H1 (cell line): Measurements from ENCODE around the gene RHBG. TPM values are rescaled to one million over a fixed set of nuclear protein-coding genes. Genes with fewer than 3 reads are reported as not detected.

Source experiments
- CTCF ChIA-PET: fragments of 300-600 bp; sonication (Branson Sonifier 250); formaldehyde crosslinking; loops from one replicate; lab custom pipeline; 2021; ENCODE audit not compliant: partially characterized antibody; lab: Charles Lee
- POLR2A ChIA-PET: fragments of 300-600 bp; sonication (Branson Sonifier 250); formaldehyde crosslinking; loops from one replicate; lab custom pipeline; 2021; ENCODE audit warnings: inconsistent platforms; ENCODE audit not compliant: partially characterized antibody; lab: Charles Lee
- DNase-seq, 2 experiments: peaks; one replicate each; pipeline versions ENCODE4 v3.0.0 to v3.0.0-alpha.2; 2010 to 2022; ENCODE audit warnings: low spot score in 2 of 2, low read depth in 1 of 2, mixed read lengths in 1 of 2
- FAIRE-seq: peaks from 2 replicates; lab custom pipeline; 2011; peaks lifted over from hg19 to GRCh38; lab: Jason Lieb, UNC
- H2AFZ ChIP-seq: 2 replicates; pipeline ENCODE4 v1.8.1; 2012; ENCODE audit warnings: low read length, inconsistent platforms
- H2AK5ac ChIP-seq: 2 replicates; pipeline ENCODE4 v1.6.1; 2013; ENCODE audit warnings: low read depth, low read length
- H2BK120ac ChIP-seq: replicated peaks from 2 replicates; pipeline ENCODE3; 2013; ENCODE audit warnings: low read depth, low read length, inconsistent platforms
- H2BK12ac ChIP-seq: 2 replicates; pipeline ENCODE4 v1.6.1; 2013; ENCODE audit warnings: low read depth, low read length
- H2BK15ac ChIP-seq: 2 replicates; pipeline ENCODE4 v1.6.1; 2013; ENCODE audit warnings: low read length
- H2BK20ac ChIP-seq: 2 replicates; pipeline ENCODE4 v1.6.1; 2013; ENCODE audit warnings: low read length
- H2BK5ac ChIP-seq: 2 replicates; pipeline ENCODE4 v1.6.1; 2013; ENCODE audit warnings: low read depth, low read length
- H3K14ac ChIP-seq: 2 replicates; pipeline ENCODE4 v1.6.1; 2013; ENCODE audit warnings: inconsistent platforms; ENCODE audit not compliant: insufficient read length
- H3K18ac ChIP-seq: 2 replicates; pipeline ENCODE4 v1.6.1; 2013; ENCODE audit warnings: low read length; ENCODE audit errors: extremely low read depth
- H3K23ac ChIP-seq: 2 replicates; pipeline ENCODE4 v1.6.1; 2013; ENCODE audit warnings: inconsistent platforms; ENCODE audit not compliant: insufficient read length
- H3K23me2 ChIP-seq: 2 replicates; pipeline ENCODE4 v1.6.1; 2013; ENCODE audit warnings: low read depth, low read length
- H3K27ac ChIP-seq: 2 replicates; pipeline ENCODE4 v1.6.1; 2011; ENCODE audit warnings: low read depth, low read length, inconsistent platforms
- H3K27me3 ChIP-seq, 4 experiments: replicated peaks in 1 of 4; 1 replicate in 1 of 4; 2 replicates in 3 of 4; pipeline versions ENCODE4 v1.6.1 to v1.8.1; 2011 to 2013; ENCODE audit warnings: low read length in 3 of 4, mild to moderate bottlenecking in 3 of 4, inconsistent platforms in 2 of 4, mixed read lengths in 2 of 4, moderate library complexity in 1 of 4; ENCODE audit not compliant: control insufficient read depth in 3 of 4, insufficient read depth in 3 of 4; ENCODE audit errors: extremely low read depth in 1 of 4
- H3K36me3 ChIP-seq, 4 experiments: 2 replicates each; pipeline versions ENCODE4 v1.6.1 to v1.8.1; 2011 to 2013; ENCODE audit warnings: mild to moderate bottlenecking in 4 of 4, low read length in 3 of 4, moderate library complexity in 2 of 4, control low read depth in 1 of 4, inconsistent platforms in 1 of 4; ENCODE audit not compliant: insufficient read depth in 4 of 4, control insufficient read depth in 2 of 4
- H3K4ac ChIP-seq: replicated peaks from 2 replicates; pipeline ENCODE3; 2013; ENCODE audit warnings: low read length, low read depth, mixed read lengths, inconsistent platforms; ENCODE audit not compliant: insufficient read length
- H3K4me1 ChIP-seq, 4 experiments: replicated peaks in 1 of 4; 1 replicate in 1 of 4; 2 replicates in 3 of 4; pipeline versions ENCODE4 v1.6.1 to v1.8.1; 2011 to 2013; ENCODE audit warnings: low read length in 3 of 4, inconsistent platforms in 2 of 4, mixed read lengths in 1 of 4; ENCODE audit not compliant: insufficient read depth in 4 of 4, control insufficient read depth in 3 of 4
- H3K4me2 ChIP-seq, 2 experiments: 2 replicates each; pipeline versions ENCODE4 v1.6.1 to v1.8.1; 2011 to 2013; ENCODE audit warnings: low read depth in 2 of 2, low read length in 2 of 2, control low read depth in 1 of 2, inconsistent platforms in 1 of 2, mild to moderate bottlenecking in 1 of 2; ENCODE audit not compliant: insufficient read depth in 1 of 2
- H3K4me3 ChIP-seq, 4 experiments: fragments of 200-600, 300-600 bp in 1 of 4; sonication (generic), shearing (Covaris generic), sonication (Bioruptor Twin) in 1 of 4; 2 replicates each; pipeline versions ENCODE4 v1.5.1 to v1.8.1; 2011 to 2016; ENCODE audit warnings: low read length in 4 of 4, low read depth in 3 of 4, control low read depth in 2 of 4, inconsistent platforms in 2 of 4, mild to moderate bottlenecking in 2 of 4, mixed read lengths in 1 of 4, moderate library complexity in 1 of 4; ENCODE audit not compliant: insufficient read depth in 2 of 4; ENCODE audit errors: extremely low read depth in 1 of 4
- H3K56ac ChIP-seq: replicated peaks from 2 replicates; pipeline ENCODE3; 2013; ENCODE audit warnings: low read depth, mild to moderate bottlenecking, mixed read lengths, low read length, inconsistent platforms; ENCODE audit not compliant: insufficient read length
- H3K79me1 ChIP-seq: 2 replicates; pipeline ENCODE4 v1.6.1; 2013; ENCODE audit warnings: low read depth, low read length, control low read depth
- H3K79me2 ChIP-seq, 2 experiments: 2 replicates each; pipeline versions ENCODE4 v1.6.1 to v1.8.1; 2012 to 2013; ENCODE audit warnings: low read length in 2 of 2, mild to moderate bottlenecking in 2 of 2, inconsistent platforms in 1 of 2; ENCODE audit not compliant: insufficient read depth in 2 of 2, control insufficient read depth in 1 of 2
- H3K9ac ChIP-seq, 4 experiments: replicated peaks in 1 of 4; 1 replicate in 1 of 4; 2 replicates in 3 of 4; pipeline versions ENCODE4 v1.6.1 to v1.8.1; 2011 to 2013; ENCODE audit warnings: low read depth in 3 of 4, low read length in 3 of 4, control low read depth in 2 of 4, mild to moderate bottlenecking in 2 of 4, moderate library complexity in 2 of 4, inconsistent platforms in 1 of 4; ENCODE audit errors: extremely low read depth in 1 of 4
- H3K9me3 ChIP-seq, 2 experiments: 2 replicates each; pipeline versions ENCODE4 v1.6.1 to v1.8.1; 2012 to 2013; ENCODE audit warnings: mild to moderate bottlenecking in 2 of 2, moderate library complexity in 2 of 2, control low read depth in 1 of 2, inconsistent platforms in 1 of 2, low read depth in 1 of 2, low read length in 1 of 2, mixed read lengths in 1 of 2; ENCODE audit not compliant: insufficient read depth in 2 of 2
- H4K20me1 ChIP-seq, 2 experiments: replicated peaks in 1 of 2; 2 replicates each; pipeline versions ENCODE3 to v1.8.1; 2011 to 2013; ENCODE audit warnings: inconsistent platforms in 2 of 2, low read length in 2 of 2, mild to moderate bottlenecking in 1 of 2; ENCODE audit not compliant: insufficient read depth in 2 of 2, control insufficient read depth in 1 of 2
- H4K5ac ChIP-seq: 2 replicates; pipeline ENCODE4 v1.6.1; 2013; ENCODE audit warnings: low read length, low read depth, mixed read lengths, inconsistent platforms; ENCODE audit not compliant: insufficient read length
- H4K8ac ChIP-seq: 2 replicates; pipeline ENCODE4 v1.8.0; 2013; ENCODE audit warnings: mild to moderate bottlenecking, moderate library complexity, low read length, inconsistent platforms; ENCODE audit not compliant: insufficient read depth; ENCODE audit errors: extremely low read depth
- H4K91ac ChIP-seq: replicated peaks from 2 replicates; pipeline ENCODE3; 2013; ENCODE audit warnings: low read length, mixed read lengths, inconsistent platforms; ENCODE audit not compliant: insufficient read length
- BACH1 ChIP-seq: IDR thresholded peaks from 2 replicates; pipeline ENCODE4 v1.6.1; 2012; ENCODE audit warnings: low read length, improper control_type of control experiment
- BCL11A ChIP-seq, 2 experiments: IDR thresholded peaks; one replicate each; pipeline ENCODE4 v1.6.1; 2011; ENCODE audit warnings: low read depth in 2 of 2, low read length in 2 of 2, mild to moderate bottlenecking in 2 of 2
- EP300 ChIP-seq, 2 experiments: IDR thresholded peaks; 1 replicate in 1 of 2; 2 replicates in 1 of 2; pipeline ENCODE4 v1.6.1; 2011 to 2012; ENCODE audit warnings: low read depth in 2 of 2, low read length in 2 of 2, mild to moderate bottlenecking in 2 of 2, borderline replicate concordance in 1 of 2, inconsistent platforms in 1 of 2, moderate library complexity in 1 of 2
- HDAC2 ChIP-seq, 2 experiments: fragments of 300-600 bp in 1 of 2; sonication (generic) in 1 of 2; IDR thresholded peaks; 2 replicates each; pipeline ENCODE4 v1.6.1; 2011 to 2012; ENCODE audit warnings: low read depth in 2 of 2, low read length in 2 of 2, mild to moderate bottlenecking in 2 of 2, moderate library complexity in 2 of 2, borderline replicate concordance in 1 of 2, inconsistent platforms in 1 of 2
- RAD21 ChIP-seq, 2 experiments: IDR thresholded peaks in 1 of 2; conservative IDR thresholded peaks in 1 of 2; 2 replicates each; pipeline ENCODE4 v1.6.1; 2011; ENCODE audit warnings: low read depth in 2 of 2, low read length in 2 of 2, improper control_type of control experiment in 1 of 2, inconsistent platforms in 1 of 2, mild to moderate bottlenecking in 1 of 2, moderate library complexity in 1 of 2
- RBBP5 ChIP-seq: IDR thresholded peaks from 2 replicates; pipeline ENCODE4 v1.7.1; 2012; ENCODE audit warnings: low read depth, mild to moderate bottlenecking, inconsistent platforms, low read length, moderate library complexity, borderline replicate concordance
- SIN3A ChIP-seq, 2 experiments: IDR thresholded peaks in 1 of 2; conservative IDR thresholded peaks in 1 of 2; 2 replicates each; pipeline ENCODE4 v1.6.1; 2011 to 2012; ENCODE audit warnings: low read length in 2 of 2, improper control_type of control experiment in 1 of 2, low read depth in 1 of 2, mild to moderate bottlenecking in 1 of 2
- SIRT6 ChIP-seq: IDR thresholded peaks from one replicate; pipeline ENCODE4 v1.7.1; 2012; ENCODE audit warnings: low read length, inconsistent platforms
- WGBS, 2 experiments: shearing (Covaris generic) in 1 of 2; methylation state at CpG; one replicate each; pipeline versions ENCODE4 v1.1.6 to v1.1.7; 2013 to 2015; ENCODE audit warnings: low lambda C conversion rate in 2 of 2, mixed read lengths in 2 of 2, inconsistent platforms in 1 of 2, low coverage in 1 of 2, missing lambda C conversion rate in 1 of 2; ENCODE audit not compliant: insufficient replicate concordance in 2 of 2, insufficient coverage in 1 of 2, insufficient read length in 1 of 2; ENCODE audit errors: extremely low coverage in 1 of 2, missing lambda C conversion rate in 1 of 2; 5-methylcytosine and 5-hydroxymethylcytosine counted together
- polyA plus RNA-seq, 7 experiments: library from polyadenylated mRNA; depleted of rRNA in 3 of 7; stranded (reverse) in 5 of 7; unstranded in 2 of 7; fragments of >200 nt in 5 of 7; fragments of 200-250 nt in 2 of 7; gene quantifications; 1 replicate in 5 of 7; 2 replicates in 1 of 7; 4 replicates in 1 of 7; pipeline versions ENCODE4 v1.2.1 to v1.2.3, GENCODE V29; 2011 to 2013; ENCODE audit warnings: missing spikeins in 2 of 7, mixed read lengths in 2 of 7
- total RNA-seq: library from RNA; stranded (reverse); fragmentation: NEBNext Ultra II Directional; extraction: Animal tissue kit (Norgen Biotek cat#: 25700); gene quantifications from 2 replicates; pipeline ENCODE4 v1.2.1, GENCODE V29; 2021
- TF ChIP-seq, protein P1 (sequence below), 3 experiments: IDR thresholded peaks; 1 replicate in 2 of 3; 2 replicates in 1 of 3; pipeline versions ENCODE4 v1.5.1 to v1.6.1; 2011; ENCODE audit warnings: low read length in 3 of 3, mild to moderate bottlenecking in 3 of 3, inconsistent platforms in 2 of 3, low read depth in 1 of 3, moderate library complexity in 1 of 3; ENCODE audit not compliant: insufficient read depth in 1 of 3; ENCODE audit errors: control extremely low read depth in 1 of 3

RHBG gene
- total and polyA plus RNA-seq, 2 of the 8 experiments (the other 6 are each of a cell fraction or from before 2014, with no cell fraction given): 2.6 to 2.7 TPM

DNA sequence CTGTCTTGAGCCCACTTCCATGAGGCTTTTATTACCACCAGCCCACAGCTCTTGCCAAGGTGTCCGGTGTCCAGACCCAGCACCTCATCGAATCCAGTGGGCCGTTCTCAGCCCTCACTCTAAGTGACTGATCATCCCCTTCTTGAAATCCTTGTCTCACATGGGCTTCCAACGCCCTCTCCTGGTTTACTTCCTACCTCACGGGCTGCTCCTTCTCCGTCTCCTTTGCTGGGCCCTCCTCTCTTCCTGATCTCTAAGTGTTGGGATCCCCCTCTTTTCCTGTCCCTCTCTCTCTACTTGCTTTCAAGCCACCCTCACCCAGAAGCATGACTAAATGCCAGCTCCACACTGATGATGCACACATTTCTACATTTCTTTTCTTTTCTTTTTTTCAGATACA, 9.0 kb upstream of the RHBG start:
- Histone ChIP-seq H2AFZ (peak overlapping the region; percentile 84; the same call in 1 of the 2 replicates), H3K4me1 (peaks cover 0 to 4% (median 2%) of the 10 kb centered on the region in 4 experiments; a peak in 3 of 7 replicates), H4K8ac (no peak overlapping the region), H3K18ac (no peak overlapping the region), H3K36me3 (no peaks in the 10 kb centered on the region), H2BK15ac (no peak overlapping the region), H3K4ac (no peak overlapping the region), H2BK12ac (no peak overlapping the region), H3K14ac (no peak overlapping the region), H2BK120ac (no peak overlapping the region), H3K9ac (no peak overlapping the region), H2AK5ac (no peak overlapping the region), H3K27ac (no peak overlapping the region), H3K79me2 (no peaks in the 10 kb centered on the region), H3K23ac (no peak overlapping the region), H3K56ac (no peak overlapping the region), H3K79me1 (no peaks in the 10 kb centered on the region), H3K23me2 (peaks cover 6% of the 10 kb centered on the region; the same call in 1 of the 2 replicates), H3K9me3 (no peaks in the 10 kb centered on the region), H3K27me3 (no peaks in the 10 kb centered on the region; a peak in 1 of 7 replicates), H2BK5ac (no peak overlapping the region), H3K4me2 (no peak overlapping the region), H3K4me3 (no peak overlapping the region), H4K20me1 (no peaks in the 10 kb centered on the region), H4K5ac (no peak overlapping the region), H4K91ac (no peak overlapping the region), H2BK20ac (no peak overlapping the region)
- ChIA-PET CTCF (interaction anchor here (0.7 to 6.1 kb wide), 33 partner anchors 12 to 264 kb away, joined by 3 to 60 read pairs (median 5); partner anchors contain the start of genes CCT3, SMG5 and TSACC), POLR2A (interaction anchor here (1.0 to 2.1 kb wide), 4 partner anchors 30 to 142 kb away, joined by 3 to 6 read pairs (median 3); partner anchors contain the start of gene SMG5)
- no peak for FAIRE-seq
- 46% methylated on average over 6 of the region's 6 CpGs; no CpG with 5 or more reads in 1 of the 2 experiments for WGBS, 2 experiments
- DNase-seq: no peak
- peak; percentile 65 to 75 for TF ChIP-seq RAD21 (IDR thresholded peaks at IDR 0.05 in 1 of 2, conservative IDR thresholded peaks at IDR 0.05 in 1 of 2; ENCODE audit: low read depth in 2 of 2, low read length in 2 of 2)
- TF ChIP-seq RBBP5: no peak
- TF ChIP-seq HDAC2 (IDR thresholded peaks at IDR 0.05; ENCODE audit: borderline replicate concordance in 1 of 2, low read depth in 2 of 2, low read length in 2 of 2): no peak
- no peak for TF ChIP-seq BACH1
- no peak for TF ChIP-seq SIN3A (conservative IDR thresholded peaks at IDR 0.05 in 1 of 2, IDR thresholded peaks at IDR 0.05 in 1 of 2; ENCODE audit: low read depth in 1 of 2, low read length in 2 of 2)
- TF ChIP-seq, protein P1, sequence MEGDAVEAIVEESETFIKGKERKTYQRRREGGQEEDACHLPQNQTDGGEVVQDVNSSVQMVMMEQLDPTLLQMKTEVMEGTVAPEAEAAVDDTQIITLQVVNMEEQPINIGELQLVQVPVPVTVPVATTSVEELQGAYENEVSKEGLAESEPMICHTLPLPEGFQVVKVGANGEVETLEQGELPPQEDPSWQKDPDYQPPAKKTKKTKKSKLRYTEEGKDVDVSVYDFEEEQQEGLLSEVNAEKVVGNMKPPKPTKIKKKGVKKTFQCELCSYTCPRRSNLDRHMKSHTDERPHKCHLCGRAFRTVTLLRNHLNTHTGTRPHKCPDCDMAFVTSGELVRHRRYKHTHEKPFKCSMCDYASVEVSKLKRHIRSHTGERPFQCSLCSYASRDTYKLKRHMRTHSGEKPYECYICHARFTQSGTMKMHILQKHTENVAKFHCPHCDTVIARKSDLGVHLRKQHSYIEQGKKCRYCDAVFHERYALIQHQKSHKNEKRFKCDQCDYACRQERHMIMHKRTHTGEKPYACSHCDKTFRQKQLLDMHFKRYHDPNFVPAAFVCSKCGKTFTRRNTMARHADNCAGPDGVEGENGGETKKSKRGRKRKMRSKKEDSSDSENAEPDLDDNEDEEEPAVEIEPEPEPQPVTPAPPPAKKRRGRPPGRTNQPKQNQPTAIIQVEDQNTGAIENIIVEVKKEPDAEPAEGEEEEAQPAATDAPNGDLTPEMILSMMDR (IDR thresholded peaks at IDR 0.05; ENCODE audit: control extremely low read depth in 1 of 3, insufficient read depth in 1 of 3, low read depth in 1 of 3, low read length in 3 of 3): peak; percentile 55 to 71 (median 57)
- no peak for TF ChIP-seq EP300 (IDR thresholded peaks at IDR 0.05; ENCODE audit: borderline replicate concordance in 1 of 2, low read depth in 2 of 2, low read length in 2 of 2)
- TF ChIP-seq SIRT6: no peak
- TF ChIP-seq BCL11A (IDR thresholded peaks at IDR 0.05; ENCODE audit: low read depth in 2 of 2, low read length in 2 of 2): no peak
